ENCODE data around the gene CKB. TPM values are rescaled to one million over a fixed set of nuclear protein-coding genes. Genes with fewer than 3 reads are reported as not detected.

CKB gene
- total RNA-seq, 1 experiment from 2014 or later = 611 TPM

DNA sequence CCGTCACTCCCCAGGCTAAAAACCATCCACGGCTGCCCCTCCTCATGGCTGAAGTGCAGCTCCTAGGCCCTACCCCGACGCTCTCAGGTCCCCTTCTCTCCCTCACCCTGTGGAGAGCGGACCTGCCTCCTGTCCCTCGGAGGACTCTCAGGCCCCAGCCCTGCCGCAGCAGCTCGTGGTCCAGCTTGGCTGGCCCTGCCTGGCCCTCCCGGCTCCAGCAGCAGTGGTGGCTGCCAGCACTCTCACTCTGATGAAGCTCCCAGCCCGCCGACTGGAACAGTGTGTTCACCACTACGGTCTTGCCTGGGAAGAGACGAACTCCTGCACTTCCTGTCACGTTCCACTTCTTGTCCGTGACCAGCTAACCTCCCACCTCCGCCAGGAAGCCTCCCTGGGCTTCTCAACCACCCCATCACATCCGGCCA is 28.7 kb upstream of the CKB start:
- no peaks in the 10 kb centered on the region for H3K36me3 ChIP-seq (ENCODE audit: control insufficient read depth, insufficient read depth, low read length)
- no peaks in the 10 kb centered on the region for H3K27me3 ChIP-seq (replicated peaks; ENCODE audit: control insufficient read depth, insufficient read depth, low read length)
- Mint-ChIP-seq H3K4me1 (ENCODE audit: low read depth, unreplicated experiment) (no peaks in the 10 kb centered on the region), H3K36me3 (ENCODE audit: insufficient read depth, unreplicated experiment) (peaks cover 5% of the 10 kb centered on the region), H3K27ac (ENCODE audit: unreplicated experiment) (no peak overlapping the region), H3K4me3 (ENCODE audit: unreplicated experiment) (no peak overlapping the region), H3K27me3 (ENCODE audit: insufficient read depth, unreplicated experiment) (no peaks in the 10 kb centered on the region), H3K9me3 (ENCODE audit: unreplicated experiment) (no peaks in the 10 kb centered on the region)
- TF ChIP-seq, protein P1, sequence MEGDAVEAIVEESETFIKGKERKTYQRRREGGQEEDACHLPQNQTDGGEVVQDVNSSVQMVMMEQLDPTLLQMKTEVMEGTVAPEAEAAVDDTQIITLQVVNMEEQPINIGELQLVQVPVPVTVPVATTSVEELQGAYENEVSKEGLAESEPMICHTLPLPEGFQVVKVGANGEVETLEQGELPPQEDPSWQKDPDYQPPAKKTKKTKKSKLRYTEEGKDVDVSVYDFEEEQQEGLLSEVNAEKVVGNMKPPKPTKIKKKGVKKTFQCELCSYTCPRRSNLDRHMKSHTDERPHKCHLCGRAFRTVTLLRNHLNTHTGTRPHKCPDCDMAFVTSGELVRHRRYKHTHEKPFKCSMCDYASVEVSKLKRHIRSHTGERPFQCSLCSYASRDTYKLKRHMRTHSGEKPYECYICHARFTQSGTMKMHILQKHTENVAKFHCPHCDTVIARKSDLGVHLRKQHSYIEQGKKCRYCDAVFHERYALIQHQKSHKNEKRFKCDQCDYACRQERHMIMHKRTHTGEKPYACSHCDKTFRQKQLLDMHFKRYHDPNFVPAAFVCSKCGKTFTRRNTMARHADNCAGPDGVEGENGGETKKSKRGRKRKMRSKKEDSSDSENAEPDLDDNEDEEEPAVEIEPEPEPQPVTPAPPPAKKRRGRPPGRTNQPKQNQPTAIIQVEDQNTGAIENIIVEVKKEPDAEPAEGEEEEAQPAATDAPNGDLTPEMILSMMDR (IDR thresholded peaks at IDR 0.05; ENCODE audit: insufficient read depth in 1 of 2, low read depth in 1 of 2, low read length in 1 of 2, severe bottlenecking in 1 of 2, unreplicated experiment in 1 of 2) = no peak
- H3K9me3 ChIP-seq = no peaks in the 10 kb centered on the region
- no TSS peak for BruUV-seq (replicated peaks)
- intact Hi-C loops (cut with micrococcal nuclease; ENCODE audit: unreplicated experiment) = no loop called here
- CTCF ChIA-PET = no interaction called here
- no peaks in the 10 kb centered on the region for H3K4me1 ChIP-seq
- DNase-seq = no peak
- H3K4me3 ChIP-seq (ENCODE audit: low read depth, low read length) = no peak overlapping the region
- POLR2A ChIA-PET = interaction anchor here (0.6 kb wide), 1 partner anchor 10 kb away, joined by 3 read pairs; no protein-coding TSS in a partner anchor

DNA sequence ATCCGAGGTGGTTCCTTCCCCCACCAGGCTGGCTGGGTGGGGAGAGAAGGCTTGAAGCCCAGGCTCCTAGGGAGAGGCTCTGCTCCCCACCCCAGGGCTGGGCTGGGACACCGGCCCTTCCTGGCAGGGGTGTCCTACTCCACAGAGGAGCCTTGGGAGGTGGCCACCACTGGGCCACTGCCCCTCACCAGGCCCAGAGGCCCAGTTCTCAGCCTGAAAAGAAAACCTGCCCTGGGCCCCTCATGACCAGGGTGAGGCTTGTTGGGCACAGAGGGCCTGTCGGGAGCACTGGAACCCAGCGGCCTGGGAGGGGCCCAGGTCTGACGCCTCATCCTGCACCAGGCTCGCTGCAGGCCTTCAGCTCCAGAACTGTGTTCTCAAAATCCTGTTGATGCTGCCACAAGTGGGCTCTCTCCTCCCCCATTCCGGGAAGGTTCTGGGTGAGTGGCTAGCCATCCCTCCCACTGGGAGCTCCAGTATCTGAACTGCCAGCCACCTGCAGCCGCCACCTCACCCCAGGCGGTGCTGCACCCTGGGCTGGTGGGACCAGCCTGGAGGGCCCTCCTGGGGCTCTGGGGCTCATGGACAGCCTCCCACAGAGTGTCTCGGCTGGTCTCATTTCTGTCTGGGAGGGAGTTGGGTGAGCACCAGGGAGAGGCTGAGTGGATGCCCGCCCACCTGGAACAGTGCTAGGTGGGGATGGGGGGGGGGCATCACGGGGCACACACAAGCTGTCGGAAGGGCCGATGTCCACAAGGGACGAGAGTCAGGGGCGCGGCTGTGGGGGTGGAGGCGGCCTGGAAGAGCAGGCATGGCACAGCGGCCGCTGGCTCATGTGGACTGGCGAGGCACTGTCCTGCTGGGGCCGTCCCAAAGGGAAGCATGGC is 28.1 kb upstream of the CKB start:
- no peaks in the 10 kb centered on the region for H3K27me3 ChIP-seq (replicated peaks; ENCODE audit: control insufficient read depth, insufficient read depth, low read length)
- Mint-ChIP-seq H3K4me3 (ENCODE audit: unreplicated experiment) (no peak overlapping the region), H3K9me3 (ENCODE audit: unreplicated experiment) (no peaks in the 10 kb centered on the region), H3K27ac (ENCODE audit: unreplicated experiment) (no peak overlapping the region), H3K36me3 (ENCODE audit: insufficient read depth, unreplicated experiment) (peaks cover 5% of the 10 kb centered on the region), H3K27me3 (ENCODE audit: insufficient read depth, unreplicated experiment) (no peaks in the 10 kb centered on the region), H3K4me1 (ENCODE audit: low read depth, unreplicated experiment) (no peaks in the 10 kb centered on the region)
- no TSS peak for BruUV-seq (replicated peaks)
- no peak overlapping the region for H3K4me3 ChIP-seq (ENCODE audit: low read depth, low read length)
- no peaks in the 10 kb centered on the region for H3K9me3 ChIP-seq
- CTCF ChIA-PET = no interaction called here
- H3K4me1 ChIP-seq = no peaks in the 10 kb centered on the region
- TF ChIP-seq, protein P1 (IDR thresholded peaks at IDR 0.05; ENCODE audit: insufficient read depth in 1 of 2, low read depth in 1 of 2, low read length in 1 of 2, severe bottlenecking in 1 of 2, unreplicated experiment in 1 of 2) = no peak
- no peak for DNase-seq
- no peaks in the 10 kb centered on the region for H3K36me3 ChIP-seq (ENCODE audit: control insufficient read depth, insufficient read depth, low read length)
- intact Hi-C loops (cut with micrococcal nuclease; ENCODE audit: unreplicated experiment) = no loop called here
- POLR2A ChIA-PET = interaction anchor here (0.7 kb wide), 1 partner anchor 22 kb away, joined by 5 read pairs; no protein-coding TSS in a partner anchor

DNA sequence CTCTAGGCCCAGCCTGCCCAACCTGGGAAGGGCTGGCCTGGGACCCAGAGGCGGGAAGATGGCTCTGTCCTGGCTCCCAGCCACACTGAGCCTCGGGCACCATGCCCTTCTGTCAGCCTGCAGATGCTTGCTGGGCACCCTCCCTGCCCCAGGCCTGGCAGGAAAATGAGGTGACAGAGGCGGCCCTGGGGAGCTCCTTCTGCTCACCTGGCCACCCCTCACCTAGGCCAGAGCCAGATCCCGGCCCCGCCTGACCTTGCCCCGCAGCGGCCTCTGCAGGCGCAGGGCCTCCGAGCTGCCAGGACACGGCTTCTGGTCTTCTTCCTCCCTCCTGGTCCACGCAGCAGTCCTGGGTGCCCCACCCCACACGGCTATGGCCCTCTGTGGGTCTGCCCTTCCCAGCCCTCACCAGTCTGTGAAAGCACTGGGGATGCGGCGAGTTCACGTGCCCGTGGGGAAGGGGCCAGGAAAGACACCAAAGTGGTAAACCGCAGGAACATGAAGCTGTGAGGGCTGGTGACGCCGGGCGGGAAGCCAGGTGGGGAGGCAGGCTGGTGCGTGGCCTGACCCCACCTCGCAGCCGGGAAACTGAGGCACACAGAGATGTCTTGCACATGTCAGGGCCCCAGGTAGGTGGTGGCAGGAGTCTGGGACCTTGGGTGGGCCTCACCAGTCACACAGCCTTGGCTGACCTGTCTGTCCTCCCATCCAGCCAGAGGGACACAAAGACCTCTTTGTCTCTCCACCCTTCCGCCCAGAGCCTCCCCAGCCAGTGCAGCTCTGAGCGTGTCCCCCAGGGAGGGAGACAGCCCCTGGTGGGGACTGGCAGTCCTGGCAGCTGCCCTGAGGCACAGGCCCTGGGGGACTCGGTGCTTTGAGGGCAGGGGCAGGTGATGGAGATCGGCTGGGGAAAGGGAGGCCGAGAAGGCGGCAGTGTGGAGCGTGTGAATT is 27.0 kb upstream of the CKB start:
- peak in 1 of 2 experiments; percentile 34 for DNase-seq
- Mint-ChIP-seq H3K4me3 (ENCODE audit: unreplicated experiment) (no peak overlapping the region), H3K27ac (ENCODE audit: unreplicated experiment) (no peak overlapping the region), H3K36me3 (ENCODE audit: insufficient read depth, unreplicated experiment) (peaks cover 5% of the 10 kb centered on the region), H3K27me3 (ENCODE audit: insufficient read depth, unreplicated experiment) (no peaks in the 10 kb centered on the region), H3K4me1 (ENCODE audit: low read depth, unreplicated experiment) (no peaks in the 10 kb centered on the region), H3K9me3 (ENCODE audit: unreplicated experiment) (no peaks in the 10 kb centered on the region)
- Histone ChIP-seq H3K4me1 (no peaks in the 10 kb centered on the region), H3K4me3 (ENCODE audit: low read depth, low read length) (no peak overlapping the region), H3K9me3 (no peaks in the 10 kb centered on the region), H3K36me3 (ENCODE audit: control insufficient read depth, insufficient read depth, low read length) (no peaks in the 10 kb centered on the region), H3K27me3 (replicated peaks; ENCODE audit: control insufficient read depth, insufficient read depth, low read length) (no peaks in the 10 kb centered on the region)
- TF ChIP-seq, protein P1 (IDR thresholded peaks at IDR 0.05; ENCODE audit: insufficient read depth in 1 of 2, low read depth in 1 of 2, low read length in 1 of 2, severe bottlenecking in 1 of 2, unreplicated experiment in 1 of 2) = no peak
- CTCF ChIA-PET = interaction anchor here (1.0 kb wide), 1 partner anchor 31 kb away, joined by 4 read pairs; no protein-coding TSS in a partner anchor
- intact Hi-C loops (cut with micrococcal nuclease; ENCODE audit: unreplicated experiment) = no loop called here
- BruUV-seq (replicated peaks) = no TSS peak
- POLR2A ChIA-PET = interaction anchor here (0.7 kb wide), 1 partner anchor 21 kb away, joined by 5 read pairs; no protein-coding TSS in a partner anchor

All from Caco-2 (cell line).